Right ventricle myocardium superior (tissue), 1 donor: ENCODE measurements around the gene PPA2. TPM values are rescaled to one million over a fixed set of nuclear protein-coding genes. Genes with fewer than 3 reads are reported as not detected.
"Not testable (repeated sequence)": the region's sequence is repeated elsewhere in the genome, so short reads cannot be mapped to it uniquely, and the experiment has no call there.

Source experiments
- ATAC-seq: fragments of 200-7000 bp; cut with Tn5 transposase; one replicate; pipeline ENCODE4 v1.9.1; 2020; ENCODE audit warnings: mild to moderate bottlenecking; ENCODE audit not compliant: poor library complexity
- DNase-seq: peaks from one replicate; pipeline ENCODE4 v3.0.0-alpha.2; 2020
- intact Hi-C: fragments of 100-400 bp; cut with DNase I; formaldehyde crosslinking; loops from one replicate; pipeline ENCODE4 v1.11.2; 2022
- total RNA-seq: library from RNA; stranded (reverse); fragmentation: NEBNext Ultra II Directional; extraction: Animal tissue kit (Norgen Biotek cat#: 25700); gene quantifications from one replicate; pipeline ENCODE4 v1.2.1, GENCODE V29; 2021
- donor health status: DM: no; HTN: yes; CAD: no; lungs with severe emphysema.

PPA2 gene
- total RNA-seq, 1 donor from 2014 or later: 93.1 TPM

- ATAC-seq: no peak
Measured at GRCh38 chr4:105415281-105415744, 58.5 kb downstream of the PPA2 start.

GRCh38 chr4:105414316-105414715 is 59.5 kb downstream of the PPA2 start:
- ATAC-seq (no peak), DNase-seq (no peak)
- intact Hi-C loops: no loop called here

More at GRCh38 chr4:105415281-105415744, 58.5 kb downstream of the PPA2 start:
- intact Hi-C loops: no loop called here
- DNase-seq: no peak

- intact Hi-C loops, ATAC-seq: not testable (repeated sequence)
Measured at GRCh38 chr4:105409135-105409534, 64.7 kb downstream of the PPA2 start.

GRCh38 chr4:105400901-105401677 is 72.8 kb downstream of the PPA2 start:
- DNase-seq: no peak
- intact Hi-C loops: no loop called here

More at GRCh38 chr4:105409135-105409534, 64.7 kb downstream of the PPA2 start:
- DNase-seq: not testable (repeated sequence)

GRCh38 chr4:105399532-105400161 is 74.2 kb downstream of the PPA2 start:
- ATAC-seq (no peak), DNase-seq (no peak)
- intact Hi-C loops: no loop called here

More at GRCh38 chr4:105400901-105401677, 72.8 kb downstream of the PPA2 start:
- ATAC-seq: no peak

- DNase-seq: no peak
- ATAC-seq: no peak
- intact Hi-C loops: no loop called here
Measured at GRCh38 chr4:105392858-105393257, 81.0 kb downstream of the PPA2 start.

GRCh38 chr4:105389167-105389566 is 84.7 kb downstream of the PPA2 start:
- DNase-seq (no peak), ATAC-seq (no peak)
- intact Hi-C loops: no loop called here

- no peak for ATAC-seq
- intact Hi-C loops: no loop called here
- no peak for DNase-seq
Measured at GRCh38 chr4:105387466-105387865, 86.4 kb downstream of the PPA2 start.

GRCh38 chr4:105386012-105386411 is 87.8 kb downstream of the PPA2 start:
- DNase-seq (no peak), ATAC-seq (no peak)
- intact Hi-C loops: no loop called here

GRCh38 chr4:105374071-105374470 is 99.8 kb downstream of the PPA2 start:
- DNase-seq: no peak
- no peak for ATAC-seq
- intact Hi-C loops: no loop called here

- intact Hi-C loops: no loop called here
- DNase-seq (no peak), ATAC-seq (peak; percentile 58)
Measured at GRCh38 chr4:105373324-105373723, 100.5 kb downstream of the PPA2 start.

- intact Hi-C loops: no loop called here
Measured at GRCh38 chr4:105369988-105370387, 103.9 kb downstream of the PPA2 start.

GRCh38 chr4:105361053-105361452 is 112.8 kb downstream of the PPA2 start:
- DNase-seq (no peak), ATAC-seq (no peak)
- intact Hi-C loops: no loop called here

More at GRCh38 chr4:105369988-105370387, 103.9 kb downstream of the PPA2 start:
- no peak for DNase-seq
- ATAC-seq: no peak

GRCh38 chr4:105357258-105357980 is 116.4 kb downstream of the PPA2 start:
- ATAC-seq (no peak), DNase-seq (no peak)
- intact Hi-C loops: no loop called here

GRCh38 chr4:105356194-105356593 is 117.7 kb downstream of the PPA2 start:
- no peak for ATAC-seq
- intact Hi-C loops: no loop called here
- no peak for DNase-seq

- intact Hi-C loops: no loop called here
- ATAC-seq (no peak), DNase-seq (no peak)
Measured at GRCh38 chr4:105352826-105353225, 121.0 kb downstream of the PPA2 start.

- DNase-seq: no peak
- ATAC-seq: no peak
- intact Hi-C loops: no loop called here
Measured at GRCh38 chr4:105351861-105352260, 122.0 kb downstream of the PPA2 start.

GRCh38 chr4:105350859-105351490 is 122.9 kb downstream of the PPA2 start:
- intact Hi-C loops: no loop called here
- ATAC-seq (no peak), DNase-seq (no peak)

GRCh38 chr4:105348719-105349118 is 125.1 kb downstream of the PPA2 start:
- intact Hi-C loops: no loop called here
- DNase-seq (no peak), ATAC-seq (no peak)
